ENCODE measurements around the gene KRTAP29-1.

The KRTAP29-1 gene

GRCh38 chr17:41340934-41341861, 38.5 kb upstream of the KRTAP29-1 start:
- DNase-seq (ENCODE audit: insufficient read length, low spot score) (no peak), FAIRE-seq (no peak)
- TF ChIP-seq CTCF (IDR thresholded peaks at IDR 0.05; ENCODE audit: insufficient read depth, missing control alignments): no peak

- no peak for DNase-seq (ENCODE audit: insufficient read length, low spot score)
- no peak for FAIRE-seq
- TF ChIP-seq CTCF (IDR thresholded peaks at IDR 0.05; ENCODE audit: insufficient read depth, missing control alignments): no peak
Measured at GRCh38 chr17:41340494-41340893, 37.8 kb upstream of the KRTAP29-1 start.

- no peak for FAIRE-seq
- TF ChIP-seq CTCF (IDR thresholded peaks at IDR 0.05; ENCODE audit: insufficient read depth, missing control alignments): no peak
Measured at GRCh38 chr17:41339571-41340172, 37.0 kb upstream of the KRTAP29-1 start.

GRCh38 chr17:41338961-41339485, 36.4 kb upstream of the KRTAP29-1 start:
- DNase-seq (ENCODE audit: insufficient read length, low spot score) (no peak), FAIRE-seq (no peak)
- no peak for TF ChIP-seq CTCF (IDR thresholded peaks at IDR 0.05; ENCODE audit: insufficient read depth, missing control alignments)

More at GRCh38 chr17:41339571-41340172, 37.0 kb upstream of the KRTAP29-1 start:
- DNase-seq (ENCODE audit: insufficient read length, low spot score): no peak

GRCh38 chr17:41335747-41336146, 33.1 kb upstream of the KRTAP29-1 start:
- TF ChIP-seq CTCF (IDR thresholded peaks at IDR 0.05; ENCODE audit: insufficient read depth, missing control alignments): no peak
- no peak for FAIRE-seq
- DNase-seq (ENCODE audit: insufficient read length, low spot score): no peak

GRCh38 chr17:41334385-41335305, 32.0 kb upstream of the KRTAP29-1 start:
- DNase-seq (ENCODE audit: insufficient read length, low spot score): no peak
- FAIRE-seq: no peak
- no peak for TF ChIP-seq CTCF (IDR thresholded peaks at IDR 0.05; ENCODE audit: insufficient read depth, missing control alignments)

All from D721Med (cell line).